Psoas muscle (tissue), 8 donors: ENCODE data around the gene SACS. TPM values are rescaled to one million over a fixed set of nuclear protein-coding genes. Genes with fewer than 3 reads are reported as not detected.
A peak's percentile ranks its signal among the peaks of the same experiment; 100 is the strongest.

Experiments used
- ATAC-seq, 4 donors: fragments of 200-7000 bp; cut with Tn5 transposase; one replicate each; pipeline ENCODE4 v1.9.1; 2020; ENCODE audit warnings: moderate library complexity in 3 of 4, mild to moderate bottlenecking in 2 of 4
- DNase-seq, 2 donors: peaks; one replicate each; pipeline ENCODE4 v3.0.0-alpha.2; 2020
- H3K27ac ChIP-seq: fragments of 200-600 bp; one replicate; pipeline ENCODE4 v1.8.0; 2022
- H3K27me3 ChIP-seq, 3 donors: fragments of 200-600 bp in 1 of 3; one replicate each; pipeline versions ENCODE4 v1.6.1 to v1.8.0; 2013 to 2022; ENCODE audit warnings: low read length in 2 of 3, mild to moderate bottlenecking in 2 of 3, moderate library complexity in 1 of 3; ENCODE audit not compliant: insufficient read depth in 3 of 3
- H3K36me3 ChIP-seq, 2 donors: fragments of 200-600 bp in 1 of 2; one replicate each; pipeline versions ENCODE4 v1.6.1 to v1.8.0; 2013 to 2022; ENCODE audit warnings: low read depth in 1 of 2, mild to moderate bottlenecking in 1 of 2, moderate library complexity in 1 of 2; ENCODE audit not compliant: insufficient read depth in 1 of 2
- H3K4me1 ChIP-seq: fragments of 200-600 bp; one replicate; pipeline ENCODE4 v1.8.0; 2022
- H3K4me3 ChIP-seq: fragments of 200-600 bp; one replicate; pipeline ENCODE4 v1.8.0; 2022; ENCODE audit warnings: mild to moderate bottlenecking
- H3K9me3 ChIP-seq: fragments of 200-600 bp; one replicate; pipeline ENCODE4 v1.8.0; 2022
- WGBS, 3 donors: extraction: QIAGEN DNeasy Blood & Tissue Kit; methylation state at CpG; one replicate each; pipeline versions ENCODE4 v1.1.6 to v1.1.7; 2013; 5-methylcytosine and 5-hydroxymethylcytosine counted together
- intact Hi-C, 2 donors: fragments of 100-400 bp; cut with DNase I; formaldehyde crosslinking; loops; one replicate each; pipeline versions ENCODE4 v1.11.0 to v1.14.2; 2022
- polyA plus RNA-seq, 3 donors: library from polyadenylated mRNA; stranded (reverse); fragments of 200-250 nt; gene quantifications; one replicate each; pipeline ENCODE4 v1.2.3, GENCODE V29; 2013
- total RNA-seq, 4 donors: library from RNA; stranded (reverse); fragmentation: NEBNext Ultra II Directional in 2 of 4; extraction: Animal tissue kit (Norgen Biotek cat#: 25700) in 2 of 4; gene quantifications; one replicate each; pipeline versions ENCODE4 v1.2.1 to v1.2.4, GENCODE V29; 2021 to 2023
- TF ChIP-seq, protein P1 (sequence below): fragments of 200-600 bp; IDR thresholded peaks from one replicate; pipeline ENCODE4 v1.8.0; 2022; ENCODE audit warnings: antibody characterized with exemption
- donor health status: healthy with polysubstance abuse.
- donor health status: DM: no; HTN: no; CAD: no; lungs with moderate emphysema.
- donor health status: Bipolar disorder and iron deficiency.
- donor health status: healthy.
- donor health status: DM: yes; HTN: yes; CAD: no.
- donor health status: DM: no; HTN: no; CAD: no.
- donor health status: DM: no; HTN: no; CAD: no.
- donor health status: DM: yes; HTN: yes; CAD: no.

SACS gene
- total and polyA plus RNA-seq, 7 donors = 6.3 to 56.1 (median 17.3) TPM

DNA sequence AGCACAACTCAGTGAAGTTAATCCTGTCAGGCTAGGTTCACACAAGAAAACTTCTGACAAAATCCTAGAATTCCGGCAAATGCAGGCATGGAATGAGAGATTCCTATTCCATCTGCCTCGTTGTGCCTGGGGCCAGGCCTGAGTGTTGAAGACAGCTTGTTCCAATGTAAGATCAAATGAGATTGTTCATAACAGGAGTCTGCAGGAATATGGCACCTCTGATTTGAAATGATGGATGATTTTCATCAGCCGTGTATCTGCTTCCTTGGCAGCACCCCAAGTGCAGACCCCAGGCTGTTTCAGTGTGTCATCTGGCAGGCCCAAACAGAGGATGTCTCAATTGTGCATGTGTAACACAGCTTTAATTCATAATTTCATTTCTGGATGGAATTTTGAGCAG lies 35.3 kb upstream of the SACS start:
- Histone ChIP-seq H3K27ac (no peak overlapping the region), H3K36me3 (no peaks in the 10 kb centered on the region), H3K27me3 (no peaks in the 10 kb centered on the region), H3K9me3 (no peaks in the 10 kb centered on the region), H3K4me1 (peaks cover 14% of the 10 kb centered on the region), H3K4me3 (no peak overlapping the region)
- intact Hi-C loops = loop anchor here (5.0 to 10.0 kb wide), 4 partner anchors 98 to 403 kb away; partner anchors contain the start of gene TNFRSF19 (in 1 of the 2)
- TF ChIP-seq, protein P1, sequence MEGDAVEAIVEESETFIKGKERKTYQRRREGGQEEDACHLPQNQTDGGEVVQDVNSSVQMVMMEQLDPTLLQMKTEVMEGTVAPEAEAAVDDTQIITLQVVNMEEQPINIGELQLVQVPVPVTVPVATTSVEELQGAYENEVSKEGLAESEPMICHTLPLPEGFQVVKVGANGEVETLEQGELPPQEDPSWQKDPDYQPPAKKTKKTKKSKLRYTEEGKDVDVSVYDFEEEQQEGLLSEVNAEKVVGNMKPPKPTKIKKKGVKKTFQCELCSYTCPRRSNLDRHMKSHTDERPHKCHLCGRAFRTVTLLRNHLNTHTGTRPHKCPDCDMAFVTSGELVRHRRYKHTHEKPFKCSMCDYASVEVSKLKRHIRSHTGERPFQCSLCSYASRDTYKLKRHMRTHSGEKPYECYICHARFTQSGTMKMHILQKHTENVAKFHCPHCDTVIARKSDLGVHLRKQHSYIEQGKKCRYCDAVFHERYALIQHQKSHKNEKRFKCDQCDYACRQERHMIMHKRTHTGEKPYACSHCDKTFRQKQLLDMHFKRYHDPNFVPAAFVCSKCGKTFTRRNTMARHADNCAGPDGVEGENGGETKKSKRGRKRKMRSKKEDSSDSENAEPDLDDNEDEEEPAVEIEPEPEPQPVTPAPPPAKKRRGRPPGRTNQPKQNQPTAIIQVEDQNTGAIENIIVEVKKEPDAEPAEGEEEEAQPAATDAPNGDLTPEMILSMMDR = no peak
- DNase-seq (no peak), ATAC-seq (no peak)
- 63 to 78% (median 74%) methylated on average over 3 of the region's 3 CpGs for WGBS, 3 donors

DNA sequence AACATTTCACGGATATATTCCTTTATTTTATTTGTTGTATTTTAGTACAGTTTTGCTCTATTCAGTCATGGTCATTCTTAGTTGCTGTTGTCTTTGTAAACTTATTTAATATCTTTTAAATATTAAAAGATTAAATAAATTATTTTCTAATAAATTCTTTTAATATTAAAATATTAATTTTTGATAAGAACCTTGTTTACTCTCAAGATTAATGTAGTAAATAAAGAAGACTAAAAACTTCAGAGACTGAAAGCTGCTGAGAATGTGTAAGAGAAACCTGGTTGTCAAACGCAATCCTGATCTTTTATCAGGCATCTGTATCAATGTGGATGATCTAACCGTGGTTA lies 34.4 kb upstream of the SACS start:
- Histone ChIP-seq H3K27ac (peak overlapping the region; percentile 87), H3K27me3 (no peaks in the 10 kb centered on the region), H3K4me1 (peaks cover 14% of the 10 kb centered on the region), H3K9me3 (no peaks in the 10 kb centered on the region), H3K4me3 (no peak overlapping the region), H3K36me3 (no peaks in the 10 kb centered on the region)
- DNase-seq = no peak
- intact Hi-C loops = loop anchor here (2.0 to 10.0 kb wide), 5 partner anchors 99 to 405 kb away; partner anchors contain the start of gene TNFRSF19 (in 1 of the 2)
- TF ChIP-seq, protein P1 = no peak
- 93 to 97% (median 95%) methylated on average over 3 of the region's 3 CpGs for WGBS, 3 donors
- no peak for ATAC-seq

DNA sequence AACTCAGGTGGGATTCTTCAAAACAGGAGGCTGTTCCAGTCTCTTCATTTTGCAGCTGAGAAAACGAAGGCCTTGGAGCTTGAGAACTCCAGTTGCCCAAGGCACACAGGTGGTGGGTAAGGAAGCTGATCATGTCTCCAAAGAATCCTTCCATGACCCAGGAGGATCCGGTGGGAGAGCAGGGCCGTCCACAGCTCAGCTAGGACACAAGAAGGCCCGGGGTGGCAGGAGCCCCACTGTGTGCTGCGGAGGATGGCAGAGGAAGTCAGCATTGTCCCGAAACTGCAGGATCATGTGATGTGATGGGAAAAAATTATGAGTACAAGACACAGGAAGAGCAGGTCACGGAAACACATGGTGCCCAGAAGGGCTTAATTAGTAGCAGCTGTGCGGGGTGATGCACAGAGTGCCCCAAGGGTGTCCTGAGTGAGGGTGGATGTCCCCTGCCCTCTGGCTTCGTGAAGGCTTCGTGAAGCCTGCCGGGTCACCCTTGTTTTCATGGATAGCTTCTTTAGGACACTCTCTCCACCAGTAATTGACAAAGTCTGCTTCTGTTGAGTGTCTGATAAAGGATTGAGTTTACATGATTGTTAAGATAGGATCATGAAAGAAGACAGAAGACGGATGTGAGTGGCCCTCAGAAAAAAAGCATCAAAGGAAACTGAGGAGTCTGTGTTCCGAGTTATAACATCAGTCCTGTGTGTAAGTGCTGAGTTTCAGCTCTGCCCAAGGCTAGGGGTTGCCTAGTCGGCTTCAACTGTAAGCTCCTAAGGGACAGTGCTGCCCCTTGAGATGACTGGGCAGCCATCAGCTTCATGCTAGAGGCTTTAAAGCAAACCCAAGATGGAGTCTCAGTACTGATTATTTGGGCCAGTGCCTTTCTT lies 33.8 kb upstream of the SACS start:
- peak; percentile 31 to 53 (median 40) for ATAC-seq
- peaks cover 19% of the 10 kb centered on the region for H3K4me1 ChIP-seq
- intact Hi-C loops = loop anchor here (2.0 to 10.0 kb wide), 5 partner anchors 100 to 406 kb away; partner anchors contain the start of gene TNFRSF19 (in 1 of the 2)
- H3K36me3 ChIP-seq = no peaks in the 10 kb centered on the region
- TF ChIP-seq, protein P1 = no peak
- no peaks in the 10 kb centered on the region for H3K27me3 ChIP-seq
- H3K9me3 ChIP-seq = no peaks in the 10 kb centered on the region
- no peak for DNase-seq
- WGBS, 3 donors = 42 to 50% (median 44%) methylated on average over 14 of the region's 14 CpGs
- peak overlapping the region; percentile 68 for H3K4me3 ChIP-seq
- peak overlapping the region; percentile 87 for H3K27ac ChIP-seq

DNA sequence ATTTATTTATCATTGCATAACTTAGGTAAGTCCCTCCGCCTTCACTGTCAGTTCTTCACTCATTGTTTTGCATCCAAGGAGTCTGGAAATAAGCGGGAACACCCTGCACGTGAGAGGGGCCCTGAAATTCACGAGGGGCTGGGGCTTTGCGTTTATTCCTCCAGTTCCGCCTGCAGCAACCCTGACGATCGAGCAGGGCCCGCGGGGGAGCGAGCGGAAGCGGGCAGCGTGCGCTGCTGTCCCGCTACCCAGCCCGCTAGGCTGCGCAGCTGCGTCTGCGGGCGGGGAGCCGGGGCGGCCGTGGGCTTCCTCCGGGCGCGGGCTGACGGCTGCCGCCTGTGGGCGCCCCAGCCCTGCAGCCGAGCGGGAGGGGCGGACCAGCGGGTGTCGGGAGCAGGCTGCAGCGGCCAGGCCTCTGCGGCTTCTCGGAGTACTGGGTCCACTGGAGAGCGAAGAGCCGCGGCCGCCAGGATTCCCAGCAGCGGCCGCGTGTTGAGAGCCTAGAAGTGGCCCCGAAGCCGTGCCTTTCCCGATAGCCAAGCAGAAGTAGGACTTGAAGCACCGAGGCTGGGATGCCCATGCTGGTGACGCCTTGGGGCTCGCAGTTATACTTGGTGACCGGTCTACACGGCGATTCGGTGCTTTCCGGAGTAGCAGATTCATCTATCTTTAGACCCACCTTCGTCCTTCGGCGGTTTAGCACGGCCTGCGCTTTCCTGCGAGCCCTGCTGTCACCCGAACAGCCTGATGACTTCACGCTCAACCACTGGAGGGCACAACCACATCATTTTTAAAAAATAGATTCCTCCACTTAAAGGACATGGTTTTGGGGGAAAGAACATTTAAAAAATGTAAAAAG lies 32.9 kb upstream of the SACS start:
- TF ChIP-seq, protein P1 = peak; percentile 60
- H3K27me3 ChIP-seq = no peaks in the 10 kb centered on the region
- H3K4me1 ChIP-seq = peaks cover 24% of the 10 kb centered on the region
- H3K36me3 ChIP-seq = no peaks in the 10 kb centered on the region
- H3K9me3 ChIP-seq = no peaks in the 10 kb centered on the region
- H3K27ac ChIP-seq = peak overlapping the region; percentile 87
- DNase-seq (peak; percentile 71 to 84), ATAC-seq (peak; percentile 92 to 94 (median 92))
- peak overlapping the region; percentile 68 for H3K4me3 ChIP-seq
- intact Hi-C loops = loop anchor here (2.0 to 10.0 kb wide), 5 partner anchors 101 to 406 kb away; partner anchors contain the start of gene TNFRSF19 (in 1 of the 2)
- 1% methylated on average over 60 to 64 of the region's 64 CpGs for WGBS, 3 donors
